Measurements from ENCODE around the gene RAB3GAP2.
"Not testable (repeated sequence)": the region's sequence is repeated elsewhere in the genome, so short reads cannot be mapped to it uniquely, and the experiment has no call there.

RAB3GAP2 gene

DNA sequence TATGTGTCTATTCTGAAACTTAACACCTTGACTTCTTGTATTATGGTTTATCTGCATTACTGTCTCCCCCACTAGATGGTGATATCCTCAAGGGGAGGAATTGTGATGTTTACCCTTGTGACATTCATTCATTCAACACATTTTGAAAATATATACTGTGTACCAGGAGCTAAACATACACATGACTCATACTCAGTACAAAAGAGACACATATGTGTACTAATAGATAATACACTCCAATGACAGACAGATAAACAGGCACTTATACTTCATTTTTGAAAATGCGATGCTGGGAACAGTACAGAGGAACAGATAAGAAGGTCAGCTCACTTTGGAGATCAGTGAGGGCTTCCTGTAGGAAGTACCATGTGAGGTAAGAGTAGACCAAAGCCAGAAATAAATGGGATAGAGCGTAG is 8.9 kb upstream of the RAB3GAP2 start:
- no peaks in the 10 kb centered on the region for H3K9me3 ChIP-seq (ENCODE audit: control insufficient read depth, low read length)
- H3K36me3 ChIP-seq (ENCODE audit: control insufficient read depth, insufficient read depth, low read length, severe bottlenecking): no peaks in the 10 kb centered on the region
- H3K4me1 ChIP-seq (ENCODE audit: control insufficient read depth, insufficient read depth, low read length): no peaks in the 10 kb centered on the region
- H3K27me3 ChIP-seq (replicated peaks; ENCODE audit: control insufficient read depth, insufficient read depth, low read length): peaks cover 11% of the 10 kb centered on the region
- H3K9ac ChIP-seq (ENCODE audit: low read length): no peak overlapping the region
- peak; percentile 59 for DNase-seq (ENCODE audit: low read depth)
- no peak overlapping the region for H3K4me3 ChIP-seq (ENCODE audit: low read length)

- H3K27me3 ChIP-seq (replicated peaks; ENCODE audit: control insufficient read depth, insufficient read depth, low read length): peaks cover 11% of the 10 kb centered on the region
- DNase-seq (ENCODE audit: low read depth): no peak
Measured at GRCh38 chr1:220280249-220280648, 8.0 kb upstream of the RAB3GAP2 start.

GRCh38 chr1:220278991-220279390 is 6.7 kb upstream of the RAB3GAP2 start:
- no peak overlapping the region for H3K9ac ChIP-seq (ENCODE audit: low read length)
- H3K4me3 ChIP-seq (ENCODE audit: low read length): no peak overlapping the region
- no peaks in the 10 kb centered on the region for H3K36me3 ChIP-seq (ENCODE audit: control insufficient read depth, insufficient read depth, low read length, severe bottlenecking)
- H3K9me3 ChIP-seq (ENCODE audit: control insufficient read depth, low read length): no peaks in the 10 kb centered on the region
- no peak for DNase-seq (ENCODE audit: low read depth)
- H3K4me1 ChIP-seq (ENCODE audit: control insufficient read depth, insufficient read depth, low read length): peaks cover 9% of the 10 kb centered on the region
- peaks cover 11% of the 10 kb centered on the region for H3K27me3 ChIP-seq (replicated peaks; ENCODE audit: control insufficient read depth, insufficient read depth, low read length)

More at GRCh38 chr1:220280249-220280648, 8.0 kb upstream of the RAB3GAP2 start:
- H3K36me3 ChIP-seq (ENCODE audit: control insufficient read depth, insufficient read depth, low read length, severe bottlenecking): no peaks in the 10 kb centered on the region
- no peaks in the 10 kb centered on the region for H3K9me3 ChIP-seq (ENCODE audit: control insufficient read depth, low read length)
- no peak overlapping the region for H3K4me3 ChIP-seq (ENCODE audit: low read length)
- no peaks in the 10 kb centered on the region for H3K4me1 ChIP-seq (ENCODE audit: control insufficient read depth, insufficient read depth, low read length)
- H3K9ac ChIP-seq (ENCODE audit: low read length): no peak overlapping the region

- no peaks in the 10 kb centered on the region for H3K36me3 ChIP-seq (ENCODE audit: control insufficient read depth, insufficient read depth, low read length, severe bottlenecking)
- no peaks in the 10 kb centered on the region for H3K9me3 ChIP-seq (ENCODE audit: control insufficient read depth, low read length)
- peaks cover 28% of the 10 kb centered on the region for H3K4me1 ChIP-seq (ENCODE audit: control insufficient read depth, insufficient read depth, low read length)
- no peak for DNase-seq (ENCODE audit: low read depth)
- no peak overlapping the region for H3K4me3 ChIP-seq (ENCODE audit: low read length)
- peaks cover 11% of the 10 kb centered on the region for H3K27me3 ChIP-seq (replicated peaks; ENCODE audit: control insufficient read depth, insufficient read depth, low read length)
- H3K9ac ChIP-seq (ENCODE audit: low read length): no peak overlapping the region
Measured at GRCh38 chr1:220275430-220275829, 3.2 kb upstream of the RAB3GAP2 start.

- Histone ChIP-seq H3K9me3 (ENCODE audit: control insufficient read depth, low read length) (no peaks in the 10 kb centered on the region), H3K4me3 (ENCODE audit: low read length) (no peak overlapping the region), H3K9ac (ENCODE audit: low read length) (peak overlapping the region; percentile 39), H3K36me3 (ENCODE audit: control insufficient read depth, insufficient read depth, low read length, severe bottlenecking) (no peaks in the 10 kb centered on the region), H3K4me1 (ENCODE audit: control insufficient read depth, insufficient read depth, low read length) (peaks cover 38% of the 10 kb centered on the region), H3K27me3 (replicated peaks; ENCODE audit: control insufficient read depth, insufficient read depth, low read length) (peaks cover under 1% of the 10 kb centered on the region)
- peak; percentile 52 for DNase-seq (ENCODE audit: low read depth)
Measured at GRCh38 chr1:220274251-220274855, 2.1 kb upstream of the RAB3GAP2 start.

DNA sequence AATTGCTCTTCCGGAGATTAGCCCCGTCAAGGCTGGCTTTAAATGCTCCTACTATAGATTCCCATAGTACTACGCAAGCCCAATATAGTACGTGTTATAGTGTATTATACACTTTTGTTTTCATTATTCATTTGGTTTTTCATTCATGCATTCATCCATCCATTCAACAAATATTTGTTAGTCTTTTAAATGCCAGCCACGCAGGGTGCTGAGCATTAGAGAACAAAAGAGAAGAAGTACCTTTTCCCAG is 513 bp upstream of the RAB3GAP2 start:
- Histone ChIP-seq H3K4me1 (ENCODE audit: control insufficient read depth, insufficient read depth, low read length) (peaks cover 43% of the 10 kb centered on the region), H3K9ac (ENCODE audit: low read length) (peak overlapping the region; percentile 99), H3K27me3 (replicated peaks; ENCODE audit: control insufficient read depth, insufficient read depth, low read length) (no peaks in the 10 kb centered on the region), H3K9me3 (ENCODE audit: control insufficient read depth, low read length) (no peaks in the 10 kb centered on the region), H3K36me3 (ENCODE audit: control insufficient read depth, insufficient read depth, low read length, severe bottlenecking) (peaks cover 7% of the 10 kb centered on the region), H3K4me3 (ENCODE audit: low read length) (peak overlapping the region; percentile 99)
- DNase-seq (ENCODE audit: low read depth): no peak

GRCh38 chr1:220271706-220272046 is 577 bp downstream of the RAB3GAP2 start:
- peaks cover 17% of the 10 kb centered on the region for H3K36me3 ChIP-seq (ENCODE audit: control insufficient read depth, insufficient read depth, low read length, severe bottlenecking)
- H3K4me3 ChIP-seq (ENCODE audit: low read length): peak overlapping the region; percentile 99
- peaks cover 43% of the 10 kb centered on the region for H3K4me1 ChIP-seq (ENCODE audit: control insufficient read depth, insufficient read depth, low read length)
- no peaks in the 10 kb centered on the region for H3K27me3 ChIP-seq (replicated peaks; ENCODE audit: control insufficient read depth, insufficient read depth, low read length)
- DNase-seq (ENCODE audit: low read depth): peak; percentile 62
- peak overlapping the region; percentile 99 for H3K9ac ChIP-seq (ENCODE audit: low read length)
- no peaks in the 10 kb centered on the region for H3K9me3 ChIP-seq (ENCODE audit: control insufficient read depth, low read length)

- H3K4me3 ChIP-seq (ENCODE audit: low read length): no peak overlapping the region
- peaks cover 21% of the 10 kb centered on the region for H3K36me3 ChIP-seq (ENCODE audit: control insufficient read depth, insufficient read depth, low read length, severe bottlenecking)
Measured at GRCh38 chr1:220269036-220269435, 3.2 kb downstream of the RAB3GAP2 start.

GRCh38 chr1:220267630-220268029 is 4.6 kb downstream of the RAB3GAP2 start:
- no peak for DNase-seq (ENCODE audit: low read depth)
- Histone ChIP-seq H3K36me3 (ENCODE audit: control insufficient read depth, insufficient read depth, low read length, severe bottlenecking) (peaks cover 33% of the 10 kb centered on the region), H3K4me3 (ENCODE audit: low read length) (no peak overlapping the region), H3K9ac (ENCODE audit: low read length) (no peak overlapping the region), H3K4me1 (ENCODE audit: control insufficient read depth, insufficient read depth, low read length) (peaks cover 26% of the 10 kb centered on the region), H3K27me3 (replicated peaks; ENCODE audit: control insufficient read depth, insufficient read depth, low read length) (no peaks in the 10 kb centered on the region), H3K9me3 (ENCODE audit: control insufficient read depth, low read length) (no peaks in the 10 kb centered on the region)

More at GRCh38 chr1:220269036-220269435, 3.2 kb downstream of the RAB3GAP2 start:
- Histone ChIP-seq H3K9ac (ENCODE audit: low read length) (no peak overlapping the region), H3K9me3 (ENCODE audit: control insufficient read depth, low read length) (no peaks in the 10 kb centered on the region), H3K4me1 (ENCODE audit: control insufficient read depth, insufficient read depth, low read length) (peaks cover 35% of the 10 kb centered on the region), H3K27me3 (replicated peaks; ENCODE audit: control insufficient read depth, insufficient read depth, low read length) (no peaks in the 10 kb centered on the region)
- no peak for DNase-seq (ENCODE audit: low read depth)

DNA sequence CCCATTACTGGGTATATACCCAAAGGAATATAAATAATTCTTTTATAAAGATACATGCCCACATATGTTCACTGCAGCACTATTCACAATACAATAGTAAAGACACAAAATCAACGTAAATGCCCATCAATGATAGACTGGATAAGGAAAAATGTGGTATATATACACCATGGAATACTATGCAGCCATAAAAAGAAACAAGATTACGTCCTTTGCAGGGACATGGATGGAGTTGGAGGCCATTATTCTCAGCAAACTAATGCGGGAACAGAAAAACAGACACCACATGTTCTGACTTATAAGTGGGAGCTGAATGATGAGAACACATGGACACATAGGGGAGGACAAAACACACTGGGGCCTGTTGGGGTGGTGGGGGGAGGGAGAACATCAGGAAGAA is 12.0 kb downstream of the RAB3GAP2 start:
- peaks cover 16% of the 10 kb centered on the region for H3K36me3 ChIP-seq (ENCODE audit: control insufficient read depth, insufficient read depth, low read length, severe bottlenecking)
- H3K4me1 ChIP-seq (ENCODE audit: control insufficient read depth, insufficient read depth, low read length); H3K9me3 ChIP-seq (ENCODE audit: control insufficient read depth, low read length); DNase-seq (ENCODE audit: low read depth); H3K27me3 ChIP-seq (replicated peaks; ENCODE audit: control insufficient read depth, insufficient read depth, low read length); H3K4me3 ChIP-seq (ENCODE audit: low read length); H3K9ac ChIP-seq (ENCODE audit: low read length): not testable (repeated sequence)

DNA sequence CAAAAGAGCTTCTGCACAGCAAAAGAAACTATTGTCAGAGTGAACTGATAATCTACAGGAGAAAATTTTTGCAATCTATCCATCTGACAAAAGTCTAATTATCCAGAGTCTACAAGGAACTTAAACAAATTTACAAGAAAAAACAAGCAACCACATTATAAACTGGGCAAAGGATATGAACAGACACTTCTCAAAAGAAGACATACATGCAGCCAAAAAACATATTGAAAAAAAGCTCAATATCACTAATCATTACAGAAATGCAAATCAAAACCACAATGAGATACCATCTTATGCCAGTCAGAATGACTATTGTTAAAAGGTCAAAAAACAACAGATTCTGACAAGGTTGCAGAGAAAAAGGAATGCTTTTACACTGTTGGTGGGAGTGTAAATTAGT is 12.5 kb downstream of the RAB3GAP2 start:
- not testable (repeated sequence) for H3K4me3 ChIP-seq (ENCODE audit: low read length); H3K9ac ChIP-seq (ENCODE audit: low read length); H3K9me3 ChIP-seq (ENCODE audit: control insufficient read depth, low read length); H3K4me1 ChIP-seq (ENCODE audit: control insufficient read depth, insufficient read depth, low read length); DNase-seq (ENCODE audit: low read depth); H3K27me3 ChIP-seq (replicated peaks; ENCODE audit: control insufficient read depth, insufficient read depth, low read length)
- peaks cover 16% of the 10 kb centered on the region for H3K36me3 ChIP-seq (ENCODE audit: control insufficient read depth, insufficient read depth, low read length, severe bottlenecking)

GRCh38 chr1:220256194-220256593 is 16.1 kb downstream of the RAB3GAP2 start:
- H3K4me1 ChIP-seq (ENCODE audit: control insufficient read depth, insufficient read depth, low read length); H3K27me3 ChIP-seq (replicated peaks; ENCODE audit: control insufficient read depth, insufficient read depth, low read length); H3K4me3 ChIP-seq (ENCODE audit: low read length); H3K9me3 ChIP-seq (ENCODE audit: control insufficient read depth, low read length); H3K9ac ChIP-seq (ENCODE audit: low read length); DNase-seq (ENCODE audit: low read depth): not testable (repeated sequence)
- H3K36me3 ChIP-seq (ENCODE audit: control insufficient read depth, insufficient read depth, low read length, severe bottlenecking): peaks cover 18% of the 10 kb centered on the region
